ENCODE results near the gene APOA5.

- TF ChIP-seq CTCF (conservative IDR thresholded peaks at IDR 0.05), result no peak
- TF ChIP-seq EZH2 (IDR thresholded peaks at IDR 0.05; ENCODE audit: low read depth), result no peak
Observed at GRCh38 chr11:116800610-116801009, 8.9 kb upstream of the APOA5 start.

Measured in PC-9 (cell line).